ENCODE measurements around the gene NDUFAF7. TPM values are rescaled to one million over a fixed set of nuclear protein-coding genes. Genes with fewer than 3 reads are reported as not detected.
"Not testable (repeated sequence)": the region's sequence is repeated elsewhere in the genome, so short reads cannot be mapped to it uniquely, and the experiment has no call there.

NDUFAF7 gene
- total and polyA plus RNA-seq, 2 donors from 2014 or later = 13.1 to 15.1 TPM

- H3K4me1 ChIP-seq (ENCODE audit: control insufficient read depth in 2 of 3, insufficient read depth in 2 of 3, low read depth in 1 of 3, low read length in 3 of 3) = no peaks in the 10 kb centered on the region
- no peaks in the 10 kb centered on the region for H3K9me3 ChIP-seq (ENCODE audit: control insufficient read depth in 2 of 3, insufficient read depth in 1 of 3, low read length in 3 of 3)
- no peak overlapping the region for H3K4me3 ChIP-seq (ENCODE audit: low read length in 3 of 3)
- no peaks in the 10 kb centered on the region for H3K27me3 ChIP-seq (ENCODE audit: control insufficient read depth, insufficient read depth, low read length)
- H3K9ac ChIP-seq (ENCODE audit: low read length in 3 of 3) = no peak overlapping the region
- peaks cover 4 to 10% (median 4%) of the 10 kb centered on the region in 3 donors for H3K36me3 ChIP-seq (ENCODE audit: control insufficient read depth in 2 of 3, insufficient read depth in 3 of 3, low read length in 3 of 3)
- intact Hi-C loops (cut with DNase I) = no loop called here
- FAIRE-seq = no peak
- no peak for DNase-seq
- no peak for TF ChIP-seq CTCF (IDR thresholded peaks at IDR 0.05; ENCODE audit: borderline replicate concordance, extremely low read depth, insufficient read depth)
- no peak overlapping the region for H3K27ac ChIP-seq (ENCODE audit: low read depth in 2 of 2, low read length in 2 of 2)
Measured at GRCh38 chr2:37283207-37283606, 51.7 kb downstream of the NDUFAF7 start.

DNA sequence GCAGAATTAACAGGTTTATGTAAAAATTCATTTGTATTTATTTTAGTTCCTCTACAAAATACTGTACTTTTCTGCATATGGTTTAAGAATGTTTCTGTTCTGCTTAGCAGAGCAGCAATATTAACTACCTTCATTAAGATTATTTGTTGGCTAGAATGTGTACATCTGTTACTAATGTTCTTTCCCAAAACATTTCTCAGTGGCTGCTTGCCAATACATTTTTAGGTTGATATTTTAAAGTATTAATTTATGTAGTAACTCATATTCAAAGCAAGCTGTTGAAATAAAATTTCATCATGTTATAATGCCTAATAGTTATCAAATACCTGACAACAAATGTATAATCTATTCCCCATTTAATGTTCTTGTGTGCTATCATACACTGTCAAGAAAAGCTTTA, 52.9 kb downstream of the NDUFAF7 start:
- TF ChIP-seq CTCF (IDR thresholded peaks at IDR 0.05; ENCODE audit: borderline replicate concordance, extremely low read depth, insufficient read depth) = no peak
- DNase-seq (peak in 1 of 5 donors; percentile 3), FAIRE-seq (no peak)
- Histone ChIP-seq H3K27ac (ENCODE audit: low read depth in 2 of 2, low read length in 2 of 2) (no peak overlapping the region), H3K27me3 (ENCODE audit: control insufficient read depth, insufficient read depth, low read length) (no peaks in the 10 kb centered on the region), H3K4me1 (ENCODE audit: control insufficient read depth in 2 of 3, insufficient read depth in 2 of 3, low read depth in 1 of 3, low read length in 3 of 3) (no peaks in the 10 kb centered on the region), H3K36me3 (ENCODE audit: control insufficient read depth in 2 of 3, insufficient read depth in 3 of 3, low read length in 3 of 3) (peaks cover 6 to 10% (median 6%) of the 10 kb centered on the region in 3 donors), H3K9ac (ENCODE audit: low read length in 3 of 3) (no peak overlapping the region), H3K4me3 (ENCODE audit: low read length in 3 of 3) (no peak overlapping the region), H3K9me3 (ENCODE audit: control insufficient read depth in 2 of 3, insufficient read depth in 1 of 3, low read length in 3 of 3) (no peaks in the 10 kb centered on the region)
- intact Hi-C loops (cut with DNase I) = no loop called here

GRCh38 chr2:37287966-37288365, 56.5 kb downstream of the NDUFAF7 start:
- intact Hi-C loops (cut with DNase I) = no loop called here
- Histone ChIP-seq H3K27ac (ENCODE audit: low read depth in 2 of 2, low read length in 2 of 2) (no peak overlapping the region), H3K9me3 (ENCODE audit: control insufficient read depth in 2 of 3, insufficient read depth in 1 of 3, low read length in 3 of 3) (no peaks in the 10 kb centered on the region), H3K36me3 (ENCODE audit: control insufficient read depth in 2 of 3, insufficient read depth in 3 of 3, low read length in 3 of 3) (peaks cover 0 to 8% (median 4%) of the 10 kb centered on the region in 3 donors), H3K27me3 (ENCODE audit: control insufficient read depth, insufficient read depth, low read length) (no peaks in the 10 kb centered on the region), H3K4me1 (ENCODE audit: control insufficient read depth in 2 of 3, insufficient read depth in 2 of 3, low read depth in 1 of 3, low read length in 3 of 3) (no peaks in the 10 kb centered on the region), H3K9ac (ENCODE audit: low read length in 3 of 3) (no peak overlapping the region), H3K4me3 (ENCODE audit: low read length in 3 of 3) (no peak overlapping the region)
- FAIRE-seq (no peak), DNase-seq (peak in 1 of 5 donors; percentile 16)
- peak; percentile 10 for TF ChIP-seq CTCF (IDR thresholded peaks at IDR 0.05; ENCODE audit: borderline replicate concordance, extremely low read depth, insufficient read depth)

DNA sequence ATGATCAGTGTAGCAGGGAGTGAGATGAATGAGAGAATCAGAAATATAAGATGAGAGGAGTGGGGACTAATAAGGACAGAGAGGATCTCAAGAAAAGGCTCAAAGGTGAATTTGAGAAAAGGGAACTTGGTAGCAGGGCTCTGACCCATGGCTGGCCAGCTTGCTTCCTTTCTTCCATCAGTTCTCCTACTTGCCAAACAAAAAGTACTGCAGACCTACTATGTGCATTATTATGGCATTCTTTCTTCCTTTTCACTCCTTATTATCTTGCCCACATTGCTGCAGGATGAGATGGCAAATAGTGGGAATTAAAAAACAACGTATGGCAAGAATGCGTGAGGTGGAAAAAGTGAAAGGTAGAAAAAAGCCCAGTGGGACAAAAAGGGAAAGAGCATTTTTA, 60.2 kb downstream of the NDUFAF7 start:
- H3K27me3 ChIP-seq (ENCODE audit: control insufficient read depth, insufficient read depth, low read length) = no peaks in the 10 kb centered on the region
- FAIRE-seq (no peak), DNase-seq (no peak)
- no peak overlapping the region for H3K9ac ChIP-seq (ENCODE audit: low read length in 3 of 3)
- H3K27ac ChIP-seq (ENCODE audit: low read depth in 2 of 2, low read length in 2 of 2) = no peak overlapping the region
- peaks cover 0 to 4% (median 4%) of the 10 kb centered on the region in 3 donors for H3K36me3 ChIP-seq (ENCODE audit: control insufficient read depth in 2 of 3, insufficient read depth in 3 of 3, low read length in 3 of 3)
- no peak for TF ChIP-seq CTCF (IDR thresholded peaks at IDR 0.05; ENCODE audit: borderline replicate concordance, extremely low read depth, insufficient read depth)
- H3K9me3 ChIP-seq (ENCODE audit: control insufficient read depth in 2 of 3, insufficient read depth in 1 of 3, low read length in 3 of 3) = no peaks in the 10 kb centered on the region
- no peaks in the 10 kb centered on the region for H3K4me1 ChIP-seq (ENCODE audit: control insufficient read depth in 2 of 3, insufficient read depth in 2 of 3, low read depth in 1 of 3, low read length in 3 of 3)
- H3K4me3 ChIP-seq (ENCODE audit: low read length in 3 of 3) = no peak overlapping the region
- intact Hi-C loops (cut with DNase I) = no loop called here

DNA sequence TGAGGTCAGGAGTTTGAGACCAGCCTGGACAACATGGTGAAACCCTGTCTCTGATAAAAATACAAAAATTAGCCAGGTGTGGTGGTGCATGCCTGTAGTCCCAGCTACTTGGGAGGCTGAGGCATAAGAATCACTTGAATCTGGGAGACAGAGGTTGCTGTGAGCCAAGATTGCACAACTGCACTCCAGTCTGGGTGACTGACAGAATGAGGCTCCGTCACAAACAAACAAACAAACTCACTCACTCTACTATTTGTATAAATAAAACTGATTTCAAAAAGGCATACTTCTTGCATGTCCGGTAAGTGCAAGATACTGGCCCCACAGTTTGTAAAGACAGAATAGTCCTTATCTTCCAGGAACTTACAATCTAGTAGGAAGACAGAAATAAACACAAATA, 63.4 kb downstream of the NDUFAF7 start:
- H3K27me3 ChIP-seq (ENCODE audit: control insufficient read depth, insufficient read depth, low read length); H3K36me3 ChIP-seq (ENCODE audit: control insufficient read depth in 2 of 3, insufficient read depth in 3 of 3, low read length in 3 of 3); H3K4me1 ChIP-seq (ENCODE audit: control insufficient read depth in 2 of 3, insufficient read depth in 2 of 3, low read depth in 1 of 3, low read length in 3 of 3); FAIRE-seq; intact Hi-C loops (cut with DNase I); H3K27ac ChIP-seq (ENCODE audit: low read depth in 2 of 2, low read length in 2 of 2); H3K9ac ChIP-seq (ENCODE audit: low read length in 3 of 3); DNase-seq; H3K9me3 ChIP-seq (ENCODE audit: control insufficient read depth in 2 of 3, insufficient read depth in 1 of 3, low read length in 3 of 3); H3K4me3 ChIP-seq (ENCODE audit: low read length in 3 of 3): not testable (repeated sequence)

Data from kidney (tissue), 14 donors.